ENCODE data around the gene KHDC1. TPM values are rescaled to one million over a fixed set of nuclear protein-coding genes. Genes with fewer than 3 reads are reported as not detected.
A peak's percentile ranks its signal among the peaks of the same experiment; 100 is the strongest.

The KHDC1 gene
- total and polyA plus RNA-seq, 2 of the 8 experiments (the other 6 are each of a cell fraction or from before 2014, with no cell fraction given) = 4.3 to 7.3 TPM

DNA sequence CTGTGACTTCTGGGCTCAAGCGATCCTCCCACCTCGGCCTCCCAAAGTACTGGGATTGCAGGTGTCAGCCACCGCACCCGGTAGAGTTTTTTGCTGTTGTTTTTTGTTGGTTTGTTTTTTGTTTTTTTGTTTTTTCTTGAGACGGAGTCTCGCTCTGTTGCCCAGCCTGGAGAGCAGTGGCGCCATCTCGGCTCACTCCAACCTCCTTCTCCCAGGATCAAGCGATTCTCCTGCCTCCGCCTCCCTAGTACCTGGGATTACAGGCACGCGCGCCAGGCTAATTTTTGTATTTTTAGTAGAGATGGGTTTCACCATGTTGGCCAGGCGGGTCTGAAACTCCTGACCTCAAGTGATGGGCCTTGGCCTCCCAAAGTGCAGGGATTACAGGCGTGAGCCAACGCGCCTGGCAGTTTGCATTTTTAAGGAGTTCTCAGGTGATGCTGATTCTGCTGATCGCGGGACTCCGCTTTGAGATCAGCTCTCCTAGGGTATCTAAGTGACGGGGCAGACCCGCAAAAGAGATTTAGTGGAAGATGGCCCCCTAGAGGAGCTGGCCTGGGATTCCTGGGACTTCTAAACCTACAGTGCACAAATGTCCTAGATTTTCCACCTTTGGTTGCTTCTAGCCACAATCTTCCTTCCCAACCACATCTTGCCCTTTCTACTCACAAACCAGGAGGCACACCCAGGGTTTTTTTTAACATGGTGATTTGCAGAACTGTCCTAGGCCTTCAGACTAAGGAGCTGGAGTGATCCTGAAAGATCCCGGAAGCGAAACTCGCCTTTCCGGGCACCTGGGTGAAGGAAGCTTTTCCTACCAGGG lies 45.9 kb upstream of the KHDC1 start:
- POLR2A ChIA-PET (ENCODE audit: partially characterized antibody) = interaction anchor here (0.9 to 2.3 kb wide), 7 partner anchors 10 to 204 kb away, joined by 3 to 8 read pairs (median 4); partner anchors contain the start of gene MTO1
- no peak overlapping the region for H3K56ac ChIP-seq (replicated peaks; ENCODE audit: insufficient read length, low read depth, low read length)
- peak in 1 of 2 experiments; percentile 58 for DNase-seq (ENCODE audit: low read depth in 1 of 2, low spot score in 2 of 2)

More for the DNA sequence above, 45.9 kb upstream of the KHDC1 start:
- Histone ChIP-seq H4K91ac (replicated peaks; ENCODE audit: insufficient read length, low read length) (no peak overlapping the region), H2BK20ac (ENCODE audit: low read length) (no peak overlapping the region), H2AFZ (ENCODE audit: low read length) (peak overlapping the region; percentile 74; the same call in 1 of the 2 replicates), H3K36me3 (ENCODE audit: control insufficient read depth in 2 of 4, insufficient read depth in 4 of 4, low read length in 3 of 4) (no peaks in the 10 kb centered on the region), H4K20me1 (replicated peaks in 1 of 2; ENCODE audit: control insufficient read depth in 1 of 2, insufficient read depth in 2 of 2, low read length in 2 of 2) (no peaks in the 10 kb centered on the region), H3K18ac (ENCODE audit: extremely low read depth, low read length) (0 out of 2 replicates have a peak overlapping the region, but pooled peaks have one; percentile 62), H3K4me1 (replicated peaks in 1 of 4; ENCODE audit: control insufficient read depth in 3 of 4, insufficient read depth in 4 of 4, low read length in 3 of 4) (peaks cover 0 to 9% (median 0%) of the 10 kb centered on the region in 4 experiments; a peak in 2 of 7 replicates), H3K23ac (ENCODE audit: insufficient read length) (no peak overlapping the region), H3K4me2 (ENCODE audit: insufficient read depth in 1 of 2, low read depth in 2 of 2, low read length in 2 of 2) (peak overlapping the region; percentile 75 to 97), H3K4ac (replicated peaks; ENCODE audit: insufficient read length, low read depth, low read length) (no peak overlapping the region), H3K27ac (ENCODE audit: low read depth, low read length) (no peak overlapping the region), H3K23me2 (ENCODE audit: low read depth, low read length) (peaks cover 1% of the 10 kb centered on the region; the same call in 1 of the 2 replicates), H3K79me1 (ENCODE audit: low read depth, low read length) (no peaks in the 10 kb centered on the region), H2BK12ac (ENCODE audit: low read depth, low read length) (no peak overlapping the region), H3K27me3 (replicated peaks in 1 of 4; ENCODE audit: control insufficient read depth in 3 of 4, extremely low read depth in 1 of 4, insufficient read depth in 3 of 4, low read length in 3 of 4) (no peaks in the 10 kb centered on the region), H3K79me2 (ENCODE audit: control insufficient read depth in 1 of 2, insufficient read depth in 2 of 2, low read length in 2 of 2) (no peaks in the 10 kb centered on the region), H2BK120ac (replicated peaks; ENCODE audit: low read depth, low read length) (no peak overlapping the region), H2BK15ac (ENCODE audit: low read length) (no peak overlapping the region), H4K5ac (ENCODE audit: insufficient read length, low read depth, low read length) (peak overlapping the region; percentile 41), H3K9ac (replicated peaks in 1 of 4; ENCODE audit: extremely low read depth in 1 of 4, low read depth in 3 of 4, low read length in 3 of 4) (peak overlapping the region in 3 of 4 experiments; percentile 55 to 66 (median 64); a peak in 5 of 7 replicates), H3K9me3 (ENCODE audit: insufficient read depth in 2 of 2, low read depth in 1 of 2, low read length in 1 of 2) (no peaks in the 10 kb centered on the region), H2BK5ac (ENCODE audit: low read depth, low read length) (no peak overlapping the region; the same call in none of the 2 replicates), H4K8ac (ENCODE audit: extremely low read depth, insufficient read depth, low read length) (no peak overlapping the region), H3K4me3 (ENCODE audit: extremely low read depth in 1 of 4, insufficient read depth in 2 of 4, low read depth in 3 of 4, low read length in 4 of 4) (peak overlapping the region; percentile 53 to 69 (median 61)), H2AK5ac (ENCODE audit: low read depth, low read length) (no peak overlapping the region), H3K14ac (ENCODE audit: insufficient read length) (no peak overlapping the region)
- 76% methylated on average over 26 of the region's 26 CpGs; no CpG with 5 or more reads in 1 of the 2 experiments for WGBS, 2 experiments (ENCODE audit: extremely low coverage in 1 of 2, insufficient coverage in 1 of 2, insufficient read length in 1 of 2, insufficient replicate concordance in 2 of 2, low coverage in 1 of 2, low lambda C conversion rate in 2 of 2, missing lambda C conversion rate in 1 of 2)
- peak; percentile 23 to 45; a peak in 3 of 4 replicates for TF ChIP-seq RAD21 (IDR thresholded peaks at IDR 0.05 in 1 of 2, conservative IDR thresholded peaks at IDR 0.05 in 1 of 2; ENCODE audit: low read depth in 2 of 2, low read length in 2 of 2)
- TF ChIP-seq POLR2A (IDR thresholded peaks at IDR 0.05; ENCODE audit: control extremely low read depth in 1 of 2, low read depth in 2 of 2, low read length in 2 of 2) = no peak
- TF ChIP-seq SRF (IDR thresholded peaks at IDR 0.05; ENCODE audit: low read depth, low read length) = no peak
- TF ChIP-seq, protein P1, sequence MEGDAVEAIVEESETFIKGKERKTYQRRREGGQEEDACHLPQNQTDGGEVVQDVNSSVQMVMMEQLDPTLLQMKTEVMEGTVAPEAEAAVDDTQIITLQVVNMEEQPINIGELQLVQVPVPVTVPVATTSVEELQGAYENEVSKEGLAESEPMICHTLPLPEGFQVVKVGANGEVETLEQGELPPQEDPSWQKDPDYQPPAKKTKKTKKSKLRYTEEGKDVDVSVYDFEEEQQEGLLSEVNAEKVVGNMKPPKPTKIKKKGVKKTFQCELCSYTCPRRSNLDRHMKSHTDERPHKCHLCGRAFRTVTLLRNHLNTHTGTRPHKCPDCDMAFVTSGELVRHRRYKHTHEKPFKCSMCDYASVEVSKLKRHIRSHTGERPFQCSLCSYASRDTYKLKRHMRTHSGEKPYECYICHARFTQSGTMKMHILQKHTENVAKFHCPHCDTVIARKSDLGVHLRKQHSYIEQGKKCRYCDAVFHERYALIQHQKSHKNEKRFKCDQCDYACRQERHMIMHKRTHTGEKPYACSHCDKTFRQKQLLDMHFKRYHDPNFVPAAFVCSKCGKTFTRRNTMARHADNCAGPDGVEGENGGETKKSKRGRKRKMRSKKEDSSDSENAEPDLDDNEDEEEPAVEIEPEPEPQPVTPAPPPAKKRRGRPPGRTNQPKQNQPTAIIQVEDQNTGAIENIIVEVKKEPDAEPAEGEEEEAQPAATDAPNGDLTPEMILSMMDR (IDR thresholded peaks at IDR 0.05; ENCODE audit: control extremely low read depth in 1 of 3, insufficient read depth in 1 of 3, low read depth in 1 of 3, low read length in 3 of 3) = peak in 2 of 3 experiments; percentile 26 to 50; a peak in 2 of 4 replicates
- CTCF ChIA-PET (ENCODE audit: partially characterized antibody) = interaction anchor here (0.7 to 3.3 kb wide), 16 partner anchors 10 to 1092 kb away, joined by 3 to 18 read pairs (median 4); no protein-coding TSS in a partner anchor
- no peak for FAIRE-seq

All from H1 (cell line).